ENCODE data around the gene NUP62.
"Not testable (repeated sequence)": the region's sequence is repeated elsewhere in the genome, so short reads cannot be mapped to it uniquely, and the experiment has no call there.

The NUP62 gene

DNA sequence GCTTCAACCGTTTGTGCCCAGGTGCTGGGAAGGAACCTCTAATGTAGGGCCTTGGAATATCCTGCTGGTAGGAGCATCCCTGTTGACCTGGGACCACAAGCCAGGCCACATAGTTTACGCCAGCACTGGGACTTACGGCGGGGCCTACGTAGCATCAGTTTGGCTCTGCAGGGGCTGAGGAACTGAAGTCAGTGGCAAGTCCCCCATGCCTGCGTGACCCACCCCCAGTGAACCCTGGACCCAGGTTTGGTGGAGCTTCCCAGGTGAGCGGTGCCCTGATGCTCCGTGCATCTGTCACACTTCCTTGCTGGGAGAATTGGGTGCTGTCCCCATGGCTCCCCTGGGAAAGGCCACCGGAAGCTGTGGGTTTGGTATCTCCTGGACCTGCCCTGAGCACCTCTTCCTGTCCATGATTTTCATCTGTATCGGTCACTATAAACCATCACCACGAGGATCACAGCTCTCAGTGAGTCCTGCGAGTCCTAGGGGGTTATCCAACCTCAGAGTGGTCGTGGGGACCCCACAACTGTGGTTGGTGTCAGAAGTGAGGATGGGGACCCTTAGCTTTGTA is 21.7 kb upstream of the NUP62 start:
- FAIRE-seq = no peak

DNA sequence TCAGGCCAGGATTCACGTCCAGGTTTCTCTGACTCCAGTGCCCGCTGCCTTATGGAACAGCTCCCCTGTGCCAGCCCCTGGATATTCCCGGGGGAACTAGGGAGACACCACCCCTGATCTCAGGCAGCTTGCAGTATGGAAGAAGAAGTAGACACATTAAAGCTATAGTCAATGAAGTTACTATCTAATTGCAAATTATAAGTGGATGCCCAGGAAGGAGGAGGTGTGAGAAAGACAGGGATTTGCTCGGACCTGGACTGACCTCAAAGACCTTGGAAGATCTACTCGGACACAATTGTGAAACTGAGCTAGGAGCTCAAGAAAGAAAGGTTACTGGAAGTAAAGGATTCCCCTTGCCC is 21.3 kb upstream of the NUP62 start:
- no peak for FAIRE-seq

- FAIRE-seq = no peak
Measured at GRCh38 chr19:49949742-49950589, 20.7 kb upstream of the NUP62 start.

- no peak for FAIRE-seq
Measured at GRCh38 chr19:49946415-49946814, 17.1 kb upstream of the NUP62 start.

- FAIRE-seq = not testable (repeated sequence)
Measured at GRCh38 chr19:49944567-49944966, 15.3 kb upstream of the NUP62 start.

GRCh38 chr19:49940482-49940791 is 11.1 kb upstream of the NUP62 start:
- FAIRE-seq = no peak

DNA sequence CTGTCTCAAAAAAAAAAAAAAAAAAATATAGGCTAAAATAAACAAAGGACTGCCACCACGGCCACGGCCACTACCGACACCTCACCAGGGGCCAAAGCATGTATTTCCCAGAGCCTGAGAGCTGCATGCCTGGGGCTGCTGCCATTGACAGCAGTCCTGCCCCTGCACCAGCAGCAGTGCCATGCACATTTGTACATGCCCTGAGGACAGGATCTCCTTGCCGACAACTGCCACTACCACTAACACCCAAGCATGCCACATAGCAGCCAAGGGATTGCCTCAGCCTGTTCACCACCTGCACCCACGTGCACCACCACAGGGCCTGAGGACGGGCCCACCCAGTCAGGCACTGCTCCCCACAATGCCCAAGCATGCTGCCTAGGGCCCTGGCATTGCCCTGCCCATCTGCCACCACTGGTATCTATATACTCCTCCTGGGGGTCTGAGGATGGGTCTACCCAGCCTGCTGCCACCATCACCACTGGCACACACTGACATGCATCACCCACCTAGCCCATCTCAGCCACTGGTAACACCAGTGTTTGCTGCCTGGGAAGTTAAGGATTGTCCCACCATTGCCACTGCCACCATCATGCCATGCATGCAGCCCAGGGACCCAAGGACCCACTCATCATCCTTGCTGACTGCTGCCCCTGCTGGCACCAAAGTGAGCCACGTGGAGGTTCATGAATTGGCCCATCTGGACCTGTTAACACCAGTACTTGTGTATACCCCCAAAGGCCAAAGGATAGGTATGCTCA is 10.6 kb upstream of the NUP62 start:
- no peak for FAIRE-seq

GRCh38 chr19:49938662-49939061 is 9.4 kb upstream of the NUP62 start:
- FAIRE-seq = no peak

DNA sequence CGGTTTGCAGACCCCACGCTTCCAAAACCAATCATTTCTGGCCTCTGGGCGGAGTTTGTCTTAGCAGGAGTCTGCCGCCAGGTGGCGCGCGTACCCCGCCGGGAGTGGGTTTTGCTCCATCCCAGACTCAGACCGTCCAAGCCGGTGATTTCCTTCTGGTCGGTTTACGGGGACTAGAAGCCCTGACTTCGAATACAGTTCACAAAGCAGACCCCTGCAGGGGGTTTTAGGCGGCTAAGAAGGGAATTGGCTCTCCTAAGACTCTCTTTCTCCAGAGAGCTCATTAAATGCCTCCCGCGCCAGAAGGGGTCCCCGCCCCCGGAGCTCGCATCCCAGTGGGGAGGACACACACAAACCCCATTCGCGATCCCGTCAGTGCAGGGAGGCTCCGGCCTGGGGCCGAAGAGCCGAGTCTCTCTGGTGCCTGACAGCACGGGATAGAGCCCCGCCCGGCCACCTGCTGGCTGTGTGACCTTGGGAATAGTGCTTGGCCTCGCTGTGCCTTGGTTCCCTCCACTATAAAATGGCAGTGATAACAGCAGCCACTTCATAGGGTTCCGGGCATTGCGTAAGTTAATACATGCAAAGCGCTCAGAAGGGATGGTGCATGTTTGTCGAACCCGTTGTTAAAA is 8.6 kb upstream of the NUP62 start:
- no peak for FAIRE-seq

DNA sequence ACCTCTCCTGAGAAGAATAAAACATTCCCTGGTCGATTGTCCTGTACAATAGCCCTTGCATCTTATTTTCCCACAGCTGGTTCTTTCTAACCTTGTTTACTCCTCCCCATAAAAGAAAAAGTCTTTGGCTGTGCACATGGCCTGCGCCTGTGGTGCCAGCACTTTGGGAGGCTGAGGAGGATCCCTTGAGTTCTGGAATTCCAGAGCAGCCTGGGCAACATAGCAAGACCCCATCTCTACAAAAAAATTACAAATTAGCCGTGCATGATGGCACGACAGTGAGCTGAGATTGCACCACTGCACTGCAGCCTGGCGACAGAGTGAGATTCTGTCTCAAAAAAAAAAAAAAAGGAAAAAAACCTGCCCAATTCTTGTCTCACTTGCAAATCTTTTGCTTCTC is 7.2 kb upstream of the NUP62 start:
- FAIRE-seq = no peak

DNA sequence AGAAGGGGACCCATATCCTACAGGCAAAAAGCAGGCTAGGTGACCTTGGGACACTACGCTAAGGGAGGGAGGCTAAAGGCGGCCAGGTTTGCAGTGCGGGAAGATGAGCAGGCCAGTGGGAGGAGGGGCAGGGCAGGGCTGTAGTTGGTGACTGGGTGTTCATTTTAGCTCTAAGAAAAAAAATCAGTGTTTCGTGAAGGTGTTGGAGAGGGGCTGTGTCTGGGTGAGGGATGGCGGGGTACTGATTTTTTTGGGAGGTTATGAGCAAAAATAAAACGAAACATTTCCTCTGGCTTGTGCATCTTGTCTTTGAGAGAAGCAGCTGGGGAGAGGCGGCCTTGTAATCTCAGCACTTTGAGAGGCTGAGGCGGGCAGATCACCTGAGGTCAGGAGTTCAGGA is 4.3 kb upstream of the NUP62 start:
- FAIRE-seq = no peak

DNA sequence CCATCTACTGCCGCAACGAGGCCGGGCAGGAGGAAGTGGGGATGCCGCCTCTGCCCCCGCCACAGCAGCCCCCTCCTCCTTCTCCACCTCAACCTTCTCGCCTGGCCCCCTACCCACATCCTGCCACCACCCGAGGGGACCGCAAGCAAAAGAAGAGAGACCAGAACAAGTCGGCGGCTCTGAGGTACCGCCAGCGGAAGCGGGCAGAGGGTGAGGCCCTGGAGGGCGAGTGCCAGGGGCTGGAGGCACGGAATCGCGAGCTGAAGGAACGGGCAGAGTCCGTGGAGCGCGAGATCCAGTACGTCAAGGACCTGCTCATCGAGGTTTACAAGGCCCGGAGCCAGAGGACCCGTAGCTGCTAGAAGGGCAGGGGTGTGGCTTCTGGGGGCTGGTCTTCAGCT is 3.4 kb upstream of the NUP62 start:
- FAIRE-seq = no peak

GRCh38 chr19:49932041-49932451 is 2.7 kb upstream of the NUP62 start:
- no peak for FAIRE-seq

- no peak for FAIRE-seq
Measured at GRCh38 chr19:49931293-49932040, 2.2 kb upstream of the NUP62 start.

GRCh38 chr19:49930483-49931011 is 1.2 kb upstream of the NUP62 start:
- FAIRE-seq = no peak

DNA sequence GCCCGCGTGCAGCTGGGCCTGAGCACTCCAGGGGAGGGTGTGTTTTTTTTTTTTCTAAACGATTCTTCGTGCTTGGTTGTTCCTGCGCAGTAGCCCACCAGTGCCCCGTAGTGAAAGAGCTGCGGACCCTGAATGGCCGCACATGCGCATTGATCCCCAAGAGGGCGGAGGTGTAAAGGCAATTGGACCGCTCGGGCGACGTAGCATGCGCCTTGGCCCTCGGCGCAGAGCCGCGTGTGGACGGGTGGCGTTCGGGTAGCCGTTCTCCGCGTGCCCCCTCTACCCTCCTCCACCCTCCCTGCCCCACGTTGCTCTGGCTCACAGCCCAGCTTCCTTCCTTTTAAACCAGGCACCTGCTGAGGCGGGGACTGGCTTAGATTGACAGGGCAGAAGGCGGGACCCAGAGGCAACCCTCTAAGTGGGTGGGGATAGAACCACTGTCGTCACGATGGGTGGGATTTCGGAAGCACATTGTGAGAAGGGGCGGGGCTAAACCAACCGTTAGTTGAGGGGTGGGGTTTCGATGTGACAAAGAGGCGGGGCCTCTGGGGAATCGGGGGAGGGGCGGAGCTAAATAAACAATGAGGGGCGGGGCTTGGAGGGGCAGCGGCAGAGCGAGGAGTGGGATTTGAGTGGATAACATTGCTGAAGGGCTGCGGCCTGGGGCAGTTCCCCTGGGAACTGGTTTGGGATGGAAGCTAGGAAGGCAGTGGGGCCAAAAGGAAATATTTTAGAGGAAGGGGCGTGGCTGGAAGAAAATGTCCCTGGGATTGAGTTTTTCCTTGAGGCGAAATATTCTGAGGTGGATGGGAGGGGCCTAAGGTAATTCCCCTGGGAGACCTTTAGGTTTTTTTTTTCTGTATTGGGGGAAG is 543 bp upstream of the NUP62 start:
- peak; percentile 51 for FAIRE-seq

GRCh38 chr19:49927526-49928264 is 1.6 kb downstream of the NUP62 start:
- FAIRE-seq = no peak

DNA sequence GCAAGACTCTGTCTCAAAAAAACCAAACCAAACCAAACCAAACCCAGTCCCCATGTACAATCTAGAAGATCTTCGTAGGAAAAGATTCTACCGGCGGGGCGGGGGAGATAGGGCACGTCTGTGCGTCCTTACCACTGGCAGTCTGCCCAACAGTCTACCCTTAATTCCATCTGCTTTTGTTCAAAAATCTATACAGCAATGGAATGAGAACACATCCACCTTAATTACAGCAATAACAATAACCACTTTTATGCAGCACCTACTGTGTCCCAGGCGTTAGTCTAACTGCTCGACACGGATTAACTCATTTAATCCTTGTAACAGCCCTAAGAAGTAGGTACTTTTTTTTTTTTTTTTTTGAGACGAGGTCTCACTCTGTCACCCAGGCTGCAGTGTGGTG is 2.8 kb downstream of the NUP62 start:
- no peak for FAIRE-seq

DNA sequence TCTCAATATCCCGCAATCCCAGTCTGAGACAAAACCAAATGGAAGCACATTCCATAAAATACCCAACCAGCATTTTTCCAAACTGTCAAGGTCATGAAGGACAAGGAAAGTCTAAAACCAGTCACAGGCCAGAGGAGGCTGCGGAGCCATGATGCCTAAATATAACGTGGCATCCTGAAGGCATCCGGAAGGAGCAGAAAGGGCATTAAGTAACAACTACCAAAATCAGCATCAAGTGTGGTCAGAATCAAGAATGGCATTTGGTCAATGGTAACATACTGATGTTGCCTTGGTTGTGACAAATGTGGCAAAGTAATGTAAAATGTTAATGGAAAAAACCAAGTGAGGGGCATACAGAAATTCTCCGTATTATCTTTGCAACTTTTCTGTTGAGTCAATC is 3.8 kb downstream of the NUP62 start:
- no peak for FAIRE-seq

DNA sequence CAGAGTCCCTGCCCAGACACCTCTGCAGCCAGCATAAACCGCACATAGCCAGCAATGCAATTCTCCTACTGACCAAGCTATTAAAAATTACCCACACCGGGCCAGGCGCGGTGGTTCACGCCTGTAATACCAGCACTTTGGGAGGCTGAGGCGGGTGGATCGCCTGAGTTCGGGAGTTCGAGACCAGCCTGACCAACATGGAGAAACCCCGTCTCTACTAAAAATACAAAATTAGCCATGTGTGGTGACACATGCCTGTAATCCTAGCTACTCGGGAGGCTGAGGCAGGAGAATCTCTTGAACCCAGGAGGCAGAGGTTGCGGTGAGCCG is 4.5 kb downstream of the NUP62 start:
- not testable (repeated sequence) for FAIRE-seq
